Measurements from ENCODE around the gene FGD3.

Gene FGD3

DNA sequence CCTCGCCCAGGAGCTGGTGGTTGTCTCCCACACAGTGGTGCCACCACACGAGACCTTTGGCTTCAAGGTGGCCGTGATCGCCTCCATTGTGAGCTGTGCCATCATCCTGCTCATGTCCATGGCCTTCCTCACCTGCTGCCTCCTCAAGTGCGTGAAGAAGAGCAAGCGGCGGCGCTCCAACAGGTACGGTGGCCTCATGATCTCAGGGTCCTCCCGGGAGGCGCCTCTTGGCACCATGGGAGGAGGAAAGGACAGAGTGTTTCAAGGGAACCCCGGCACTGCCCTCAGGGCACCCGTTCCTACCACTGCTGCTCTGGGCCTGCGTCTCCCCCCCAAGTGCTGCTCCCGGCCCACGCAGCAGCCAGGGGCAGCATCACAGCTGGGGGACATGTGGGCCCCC, 130.5 kb downstream of the FGD3 start:
- H3K36me3 ChIP-seq (ENCODE audit: low read length): no peaks in the 10 kb centered on the region
- TF ChIP-seq EZH2phosphoT487 (conservative IDR thresholded peaks at IDR 0.05; ENCODE audit: low read length): no peak
- TF ChIP-seq, protein P1, sequence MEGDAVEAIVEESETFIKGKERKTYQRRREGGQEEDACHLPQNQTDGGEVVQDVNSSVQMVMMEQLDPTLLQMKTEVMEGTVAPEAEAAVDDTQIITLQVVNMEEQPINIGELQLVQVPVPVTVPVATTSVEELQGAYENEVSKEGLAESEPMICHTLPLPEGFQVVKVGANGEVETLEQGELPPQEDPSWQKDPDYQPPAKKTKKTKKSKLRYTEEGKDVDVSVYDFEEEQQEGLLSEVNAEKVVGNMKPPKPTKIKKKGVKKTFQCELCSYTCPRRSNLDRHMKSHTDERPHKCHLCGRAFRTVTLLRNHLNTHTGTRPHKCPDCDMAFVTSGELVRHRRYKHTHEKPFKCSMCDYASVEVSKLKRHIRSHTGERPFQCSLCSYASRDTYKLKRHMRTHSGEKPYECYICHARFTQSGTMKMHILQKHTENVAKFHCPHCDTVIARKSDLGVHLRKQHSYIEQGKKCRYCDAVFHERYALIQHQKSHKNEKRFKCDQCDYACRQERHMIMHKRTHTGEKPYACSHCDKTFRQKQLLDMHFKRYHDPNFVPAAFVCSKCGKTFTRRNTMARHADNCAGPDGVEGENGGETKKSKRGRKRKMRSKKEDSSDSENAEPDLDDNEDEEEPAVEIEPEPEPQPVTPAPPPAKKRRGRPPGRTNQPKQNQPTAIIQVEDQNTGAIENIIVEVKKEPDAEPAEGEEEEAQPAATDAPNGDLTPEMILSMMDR (IDR thresholded peaks at IDR 0.05; ENCODE audit: insufficient read depth, low read length, poor library complexity, severe bottlenecking): no peak
- H2AFZ ChIP-seq (ENCODE audit: low read depth, low read length, severe bottlenecking): no peak overlapping the region
- no peak overlapping the region for H3K4me3 ChIP-seq (ENCODE audit: insufficient read depth, low read length, poor library complexity, severe bottlenecking)
- no peak overlapping the region for H3K4me2 ChIP-seq (ENCODE audit: low read depth, low read length, poor library complexity, severe bottlenecking)
- no peak overlapping the region for H3K27ac ChIP-seq (ENCODE audit: low read depth, low read length)
- H3K9me2 ChIP-seq (replicated peaks; ENCODE audit: insufficient read depth, low read length): no peaks in the 10 kb centered on the region
- H3K9me3 ChIP-seq (ENCODE audit: insufficient read depth, low read length): no peaks in the 10 kb centered on the region
- no peak overlapping the region for H3K9ac ChIP-seq (ENCODE audit: low read length)
- no peaks in the 10 kb centered on the region for H3K27me3 ChIP-seq (ENCODE audit: low read length)
- H4K20me1 ChIP-seq (ENCODE audit: low read depth, low read length): no peaks in the 10 kb centered on the region
- H3K79me2 ChIP-seq (ENCODE audit: insufficient read depth, low read length): no peaks in the 10 kb centered on the region
- H3F3A ChIP-seq (ENCODE audit: insufficient read depth): no peaks in the 10 kb centered on the region

GRCh38 chr9:93079371-93079770, 132.0 kb downstream of the FGD3 start:
- no peak for TF ChIP-seq EZH2phosphoT487 (conservative IDR thresholded peaks at IDR 0.05; ENCODE audit: low read length)
- TF ChIP-seq, protein P1 (IDR thresholded peaks at IDR 0.05; ENCODE audit: insufficient read depth, low read length, poor library complexity, severe bottlenecking): no peak
- no peak overlapping the region for H3K9ac ChIP-seq (ENCODE audit: low read length)
- H3K36me3 ChIP-seq (ENCODE audit: low read length): no peaks in the 10 kb centered on the region

DNA sequence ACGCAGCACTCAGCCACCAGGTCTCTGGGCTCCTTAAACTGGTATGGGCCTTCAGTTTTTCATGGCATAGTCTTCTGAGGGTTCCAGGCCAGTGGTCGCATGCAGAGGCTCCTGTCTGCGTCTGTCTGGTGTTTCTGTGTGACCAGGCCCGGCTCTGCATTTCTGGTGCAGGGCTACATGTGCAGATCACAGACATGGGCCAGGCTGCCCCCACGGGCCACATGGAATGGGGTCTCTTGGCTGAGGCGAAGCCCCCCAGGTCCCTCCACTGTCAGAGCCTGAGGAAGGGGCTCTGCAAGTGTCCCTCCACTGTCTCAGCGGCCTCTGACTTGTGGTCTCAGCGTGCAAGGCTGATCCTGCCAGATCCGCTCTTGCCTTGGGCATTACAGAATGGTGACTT, 133.1 kb downstream of the FGD3 start:
- no peaks in the 10 kb centered on the region for H3F3A ChIP-seq (ENCODE audit: insufficient read depth)

More at GRCh38 chr9:93079371-93079770, 132.0 kb downstream of the FGD3 start:
- H3K9me2 ChIP-seq (replicated peaks; ENCODE audit: insufficient read depth, low read length): no peaks in the 10 kb centered on the region
- no peaks in the 10 kb centered on the region for H4K20me1 ChIP-seq (ENCODE audit: low read depth, low read length)
- H2AFZ ChIP-seq (ENCODE audit: low read depth, low read length, severe bottlenecking): no peak overlapping the region
- H3K79me2 ChIP-seq (ENCODE audit: insufficient read depth, low read length): no peaks in the 10 kb centered on the region
- H3K4me2 ChIP-seq (ENCODE audit: low read depth, low read length, poor library complexity, severe bottlenecking): no peak overlapping the region
- H3F3A ChIP-seq (ENCODE audit: insufficient read depth): no peaks in the 10 kb centered on the region
- H3K27me3 ChIP-seq (ENCODE audit: low read length): no peaks in the 10 kb centered on the region
- no peaks in the 10 kb centered on the region for H3K9me3 ChIP-seq (ENCODE audit: insufficient read depth, low read length)
- no peak overlapping the region for H3K27ac ChIP-seq (ENCODE audit: low read depth, low read length)
- H3K4me3 ChIP-seq (ENCODE audit: insufficient read depth, low read length, poor library complexity, severe bottlenecking): no peak overlapping the region

More for the DNA sequence above, 133.1 kb downstream of the FGD3 start:
- Histone ChIP-seq H3K9me3 (ENCODE audit: insufficient read depth, low read length) (no peaks in the 10 kb centered on the region), H3K4me3 (ENCODE audit: insufficient read depth, low read length, poor library complexity, severe bottlenecking) (no peak overlapping the region), H4K20me1 (ENCODE audit: low read depth, low read length) (no peaks in the 10 kb centered on the region), H3K4me2 (ENCODE audit: low read depth, low read length, poor library complexity, severe bottlenecking) (no peak overlapping the region), H3K27me3 (ENCODE audit: low read length) (no peaks in the 10 kb centered on the region), H2AFZ (ENCODE audit: low read depth, low read length, severe bottlenecking) (no peak overlapping the region), H3K9ac (ENCODE audit: low read length) (no peak overlapping the region), H3K9me2 (replicated peaks; ENCODE audit: insufficient read depth, low read length) (no peaks in the 10 kb centered on the region), H3K36me3 (ENCODE audit: low read length) (no peaks in the 10 kb centered on the region), H3K27ac (ENCODE audit: low read depth, low read length) (no peak overlapping the region), H3K79me2 (ENCODE audit: insufficient read depth, low read length) (no peaks in the 10 kb centered on the region)
- TF ChIP-seq, protein P1 (IDR thresholded peaks at IDR 0.05; ENCODE audit: insufficient read depth, low read length, poor library complexity, severe bottlenecking): no peak
- no peak for TF ChIP-seq EZH2phosphoT487 (conservative IDR thresholded peaks at IDR 0.05; ENCODE audit: low read length)

Data from SU-DHL-6 (cell line).